GM23338 (cell line): ENCODE data around the gene POLR2A. TPM values are rescaled to one million over a fixed set of nuclear protein-coding genes. Genes with fewer than 3 reads are reported as not detected.

ENCODE experiments used
- ATAC-seq: fragments of 200-7000 bp; cut with Tn5 transposase; 3 replicates; pipeline ENCODE4 v1.9.1; 2020
- DNase-seq: peaks from one replicate; pipeline ENCODE4 v3.0.0-alpha.2; 2015; ENCODE audit warnings: low spot score
- H2AFZ ChIP-seq: fragments of 200-600 bp; sonication (generic); 2 replicates; pipeline ENCODE4 v1.8.0; 2016; ENCODE audit warnings: antibody characterized with exemption, mild to moderate bottlenecking, moderate library complexity
- H3F3A ChIP-seq: fragments of 200-600 bp; sonication (generic); replicated peaks from 2 replicates; pipeline ENCODE4 v1.8.0; 2017; ENCODE audit warnings: antibody characterized with exemption, mixed run types, low read depth
- H3K27ac ChIP-seq: fragments of 200-600 bp; sonication (generic); 2 replicates; pipeline ENCODE4 v1.6.1; 2016; ENCODE audit warnings: low read depth
- H3K27me3 ChIP-seq: fragments of 200-600 bp; sonication (generic); 2 replicates; pipeline ENCODE4 v1.8.0; 2016; ENCODE audit warnings: mild to moderate bottlenecking, mixed run types, moderate library complexity; ENCODE audit not compliant: insufficient read depth
- H3K36me3 ChIP-seq: fragments of 200-600 bp; sonication (generic); 2 replicates; pipeline ENCODE4 v1.8.0; 2016; ENCODE audit warnings: mild to moderate bottlenecking; ENCODE audit not compliant: insufficient read depth
- H3K4me1 ChIP-seq: fragments of 200-600 bp; sonication (generic); 2 replicates; pipeline ENCODE4 v1.8.0; 2016; ENCODE audit warnings: mild to moderate bottlenecking, moderate library complexity; ENCODE audit not compliant: insufficient read depth
- H3K4me2 ChIP-seq: fragments of 200-600 bp; sonication (generic); 2 replicates; pipeline ENCODE4 v1.7.1; 2017; ENCODE audit warnings: mixed run types
- H3K4me3 ChIP-seq: fragments of 200-600 bp; sonication (generic); 2 replicates; pipeline ENCODE4 v1.6.1; 2016; ENCODE audit warnings: mixed run types
- H3K79me2 ChIP-seq: fragments of 200-600 bp; sonication (generic); replicated peaks from 2 replicates; pipeline ENCODE4 v1.8.0; 2017; ENCODE audit warnings: mild to moderate bottlenecking; ENCODE audit not compliant: insufficient read depth
- H3K9me2 ChIP-seq: fragments of 200-600 bp; sonication (generic); 2 replicates; pipeline ENCODE4 v1.8.0; 2017; ENCODE audit not compliant: insufficient read depth
- H4K20me1 ChIP-seq: fragments of 200-600 bp; sonication (generic); replicated peaks from 2 replicates; pipeline ENCODE4 v1.8.0; 2017; ENCODE audit warnings: mild to moderate bottlenecking; ENCODE audit not compliant: insufficient read depth
- H3K27ac Mint-ChIP-seq: 2 replicates; pipeline ENCODE4 v1.8.0; 2020; ENCODE audit warnings: inconsistent platforms, mild to moderate bottlenecking, moderate library complexity, mixed read lengths
- H3K27me3 Mint-ChIP-seq: 3 replicates; pipeline ENCODE4 v1.8.0; 2022; ENCODE audit warnings: low read depth, mild to moderate bottlenecking, moderate library complexity, mixed read lengths, inconsistent platforms; ENCODE audit not compliant: insufficient read depth, poor library complexity
- H3K36me3 Mint-ChIP-seq: 3 replicates; pipeline ENCODE4 v1.8.0; 2021; ENCODE audit warnings: low read depth, mild to moderate bottlenecking, inconsistent platforms, moderate library complexity, mixed read lengths
- H3K4me1 Mint-ChIP-seq: 3 replicates; pipeline ENCODE4 v1.8.0; 2020; ENCODE audit warnings: mild to moderate bottlenecking, inconsistent platforms, mixed read lengths
- H3K4me3 Mint-ChIP-seq: 3 replicates; pipeline ENCODE4 v1.8.0; 2021; ENCODE audit warnings: moderate library complexity, mild to moderate bottlenecking, inconsistent platforms, mixed read lengths
- H3K9me3 Mint-ChIP-seq: 3 replicates; pipeline ENCODE4 v1.8.0; 2020; ENCODE audit warnings: moderate library complexity, mild to moderate bottlenecking, inconsistent platforms, mixed read lengths
- CREB1 ChIP-seq: fragments of 250-450 bp; sonication (Bioruptor Pico); IDR thresholded peaks from 2 replicates; pipeline ENCODE4 v1.5.0; 2020; ENCODE audit warnings: low read depth, mild to moderate bottlenecking, moderate library complexity
- EZH2 ChIP-seq: fragments of 200-600 bp; sonication (generic); IDR thresholded peaks from one replicate; pipeline ENCODE4 v1.8.0; 2017; ENCODE audit warnings: antibody characterized with exemption, mild to moderate bottlenecking, low read depth; ENCODE audit not compliant: unreplicated experiment
- NANOG ChIP-seq: IDR thresholded peaks from 2 replicates; pipeline ENCODE4 v1.6.1; 2016; ENCODE audit warnings: antibody characterized with exemption, borderline replicate concordance
- POLR2AphosphoS5 ChIP-seq: IDR thresholded peaks from 2 replicates; pipeline ENCODE4 v1.6.1; 2016; ENCODE audit warnings: antibody characterized with exemption, low read depth
- REST ChIP-seq: IDR thresholded peaks from one replicate; pipeline ENCODE4 v1.6.1; 2018; ENCODE audit warnings: antibody characterized with exemption; ENCODE audit not compliant: unreplicated experiment
- polyA plus RNA-seq: library from polyadenylated mRNA; unstranded; fragments of >200 nt; fragmentation: Nextera tagmentation; extraction: Ambion mirVana; gene quantifications from 2 replicates; pipeline ENCODE4 v1.2.1, GENCODE V29; 2016
- total RNA-seq: library from RNA; depleted of rRNA; stranded (reverse); fragments of >200 nt; shearing (Covaris generic); gene quantifications from 2 replicates; pipeline ENCODE4 v1.2.3, GENCODE V29; 2014
- TF ChIP-seq, protein P1 (sequence below): fragments of 250-450 bp; sonication (Bioruptor Pico); IDR thresholded peaks from 2 replicates; pipeline ENCODE4 v1.5.0; 2020; ENCODE audit warnings: mild to moderate bottlenecking, moderate library complexity
- TF ChIP-seq, protein P2 (sequence below): IDR thresholded peaks from 2 replicates; pipeline ENCODE4 v1.6.1; 2016; ENCODE audit warnings: antibody characterized with exemption

Gene POLR2A
- total and polyA plus RNA-seq, 2 experiments from 2014 or later, result 56.8 to 151 TPM

DNA sequence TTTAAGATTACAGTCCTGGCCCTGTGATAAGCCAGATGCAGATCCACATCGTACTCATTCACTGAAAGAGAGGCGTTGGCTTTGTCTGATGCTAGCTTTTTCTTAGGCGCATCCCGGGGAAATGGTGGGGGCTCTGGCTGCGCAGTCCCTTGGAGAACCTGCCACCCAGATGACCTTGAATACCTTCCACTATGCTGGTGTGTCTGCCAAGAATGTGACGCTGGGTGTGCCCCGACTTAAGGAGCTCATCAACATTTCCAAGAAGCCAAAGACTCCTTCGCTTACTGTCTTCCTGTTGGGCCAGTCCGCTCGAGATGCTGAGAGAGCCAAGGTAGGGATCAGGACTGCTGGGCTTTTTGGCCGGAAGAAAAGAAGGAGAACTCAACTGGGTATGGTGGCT, 24.0 kb downstream of the POLR2A start:
- 0 out of 2 replicates have a peak, but pooled peaks cover 2% of the 10 kb centered on the region for H4K20me1 ChIP-seq
- TF ChIP-seq REST (no peak), NANOG (no peak), POLR2AphosphoS5 (no peak)
- H3K4me1 ChIP-seq, result no peaks in the 10 kb centered on the region
- peaks cover 45% of the 10 kb centered on the region for H3K36me3 ChIP-seq
- Mint-ChIP-seq H3K4me1 (no peaks in the 10 kb centered on the region), H3K9me3 (no peaks in the 10 kb centered on the region; the same call in 2 of the 3 replicates), H3K4me3 (no peak overlapping the region), H3K27me3 (peaks cover 9% of the 10 kb centered on the region), H3K36me3 (peaks cover 96% of the 10 kb centered on the region), H3K27ac (no peak overlapping the region)
- no peaks in the 10 kb centered on the region for H3K27me3 ChIP-seq
- no peak overlapping the region for H3K4me3 ChIP-seq
- no peak overlapping the region for H2AFZ ChIP-seq
- no peak overlapping the region for H3K4me2 ChIP-seq
- H3K9me2 ChIP-seq, result no peaks in the 10 kb centered on the region
- no peak for ATAC-seq
- H3F3A ChIP-seq, result peaks cover 2% of the 10 kb centered on the region; the same call in 1 of the 2 replicates
- no peak for DNase-seq
- H3K79me2 ChIP-seq, result no peaks in the 10 kb centered on the region; the same call in 1 of the 2 replicates
- H3K27ac ChIP-seq, result no peak overlapping the region

DNA sequence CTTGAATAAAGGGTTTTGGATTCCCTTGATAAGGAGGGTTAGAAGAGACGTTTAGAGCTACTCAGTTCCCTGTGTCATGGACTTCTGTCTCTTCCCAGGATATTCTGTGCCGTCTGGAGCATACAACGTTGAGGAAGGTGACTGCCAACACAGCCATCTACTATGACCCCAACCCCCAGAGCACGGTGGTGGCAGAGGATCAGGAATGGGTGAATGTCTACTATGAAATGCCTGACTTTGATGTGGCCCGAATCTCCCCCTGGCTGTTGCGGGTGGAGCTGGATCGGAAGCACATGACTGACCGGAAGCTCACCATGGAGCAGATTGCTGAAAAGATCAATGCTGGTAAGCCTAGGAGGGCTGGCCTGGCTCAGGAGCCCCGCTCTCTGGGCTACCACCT, 24.7 kb downstream of the POLR2A start:
- H3K27ac Mint-ChIP-seq, result no peak overlapping the region
- ATAC-seq, result no peak
- 0 out of 2 replicates have a peak, but pooled peaks cover 2% of the 10 kb centered on the region for H4K20me1 ChIP-seq
- no peaks in the 10 kb centered on the region for H3K4me1 Mint-ChIP-seq
- no peaks in the 10 kb centered on the region; the same call in 1 of the 2 replicates for H3K79me2 ChIP-seq
- H3F3A ChIP-seq, result 0 out of 2 replicates have a peak, but pooled peaks cover 2% of the 10 kb centered on the region
- no peaks in the 10 kb centered on the region for H3K4me1 ChIP-seq
- no peak overlapping the region for H3K4me3 ChIP-seq
- H2AFZ ChIP-seq, result no peak overlapping the region
- peaks cover 39% of the 10 kb centered on the region for H3K36me3 ChIP-seq
- H3K36me3 Mint-ChIP-seq, result peaks cover 96% of the 10 kb centered on the region
- DNase-seq, result no peak
- no peaks in the 10 kb centered on the region; the same call in 2 of the 3 replicates for H3K9me3 Mint-ChIP-seq
- no peaks in the 10 kb centered on the region for H3K27me3 ChIP-seq
- no peak overlapping the region for H3K4me3 Mint-ChIP-seq
- no peaks in the 10 kb centered on the region for H3K9me2 ChIP-seq
- no peak overlapping the region for H3K27ac ChIP-seq
- peaks cover 13% of the 10 kb centered on the region for H3K27me3 Mint-ChIP-seq
- H3K4me2 ChIP-seq, result no peak overlapping the region
- TF ChIP-seq, protein P1, sequence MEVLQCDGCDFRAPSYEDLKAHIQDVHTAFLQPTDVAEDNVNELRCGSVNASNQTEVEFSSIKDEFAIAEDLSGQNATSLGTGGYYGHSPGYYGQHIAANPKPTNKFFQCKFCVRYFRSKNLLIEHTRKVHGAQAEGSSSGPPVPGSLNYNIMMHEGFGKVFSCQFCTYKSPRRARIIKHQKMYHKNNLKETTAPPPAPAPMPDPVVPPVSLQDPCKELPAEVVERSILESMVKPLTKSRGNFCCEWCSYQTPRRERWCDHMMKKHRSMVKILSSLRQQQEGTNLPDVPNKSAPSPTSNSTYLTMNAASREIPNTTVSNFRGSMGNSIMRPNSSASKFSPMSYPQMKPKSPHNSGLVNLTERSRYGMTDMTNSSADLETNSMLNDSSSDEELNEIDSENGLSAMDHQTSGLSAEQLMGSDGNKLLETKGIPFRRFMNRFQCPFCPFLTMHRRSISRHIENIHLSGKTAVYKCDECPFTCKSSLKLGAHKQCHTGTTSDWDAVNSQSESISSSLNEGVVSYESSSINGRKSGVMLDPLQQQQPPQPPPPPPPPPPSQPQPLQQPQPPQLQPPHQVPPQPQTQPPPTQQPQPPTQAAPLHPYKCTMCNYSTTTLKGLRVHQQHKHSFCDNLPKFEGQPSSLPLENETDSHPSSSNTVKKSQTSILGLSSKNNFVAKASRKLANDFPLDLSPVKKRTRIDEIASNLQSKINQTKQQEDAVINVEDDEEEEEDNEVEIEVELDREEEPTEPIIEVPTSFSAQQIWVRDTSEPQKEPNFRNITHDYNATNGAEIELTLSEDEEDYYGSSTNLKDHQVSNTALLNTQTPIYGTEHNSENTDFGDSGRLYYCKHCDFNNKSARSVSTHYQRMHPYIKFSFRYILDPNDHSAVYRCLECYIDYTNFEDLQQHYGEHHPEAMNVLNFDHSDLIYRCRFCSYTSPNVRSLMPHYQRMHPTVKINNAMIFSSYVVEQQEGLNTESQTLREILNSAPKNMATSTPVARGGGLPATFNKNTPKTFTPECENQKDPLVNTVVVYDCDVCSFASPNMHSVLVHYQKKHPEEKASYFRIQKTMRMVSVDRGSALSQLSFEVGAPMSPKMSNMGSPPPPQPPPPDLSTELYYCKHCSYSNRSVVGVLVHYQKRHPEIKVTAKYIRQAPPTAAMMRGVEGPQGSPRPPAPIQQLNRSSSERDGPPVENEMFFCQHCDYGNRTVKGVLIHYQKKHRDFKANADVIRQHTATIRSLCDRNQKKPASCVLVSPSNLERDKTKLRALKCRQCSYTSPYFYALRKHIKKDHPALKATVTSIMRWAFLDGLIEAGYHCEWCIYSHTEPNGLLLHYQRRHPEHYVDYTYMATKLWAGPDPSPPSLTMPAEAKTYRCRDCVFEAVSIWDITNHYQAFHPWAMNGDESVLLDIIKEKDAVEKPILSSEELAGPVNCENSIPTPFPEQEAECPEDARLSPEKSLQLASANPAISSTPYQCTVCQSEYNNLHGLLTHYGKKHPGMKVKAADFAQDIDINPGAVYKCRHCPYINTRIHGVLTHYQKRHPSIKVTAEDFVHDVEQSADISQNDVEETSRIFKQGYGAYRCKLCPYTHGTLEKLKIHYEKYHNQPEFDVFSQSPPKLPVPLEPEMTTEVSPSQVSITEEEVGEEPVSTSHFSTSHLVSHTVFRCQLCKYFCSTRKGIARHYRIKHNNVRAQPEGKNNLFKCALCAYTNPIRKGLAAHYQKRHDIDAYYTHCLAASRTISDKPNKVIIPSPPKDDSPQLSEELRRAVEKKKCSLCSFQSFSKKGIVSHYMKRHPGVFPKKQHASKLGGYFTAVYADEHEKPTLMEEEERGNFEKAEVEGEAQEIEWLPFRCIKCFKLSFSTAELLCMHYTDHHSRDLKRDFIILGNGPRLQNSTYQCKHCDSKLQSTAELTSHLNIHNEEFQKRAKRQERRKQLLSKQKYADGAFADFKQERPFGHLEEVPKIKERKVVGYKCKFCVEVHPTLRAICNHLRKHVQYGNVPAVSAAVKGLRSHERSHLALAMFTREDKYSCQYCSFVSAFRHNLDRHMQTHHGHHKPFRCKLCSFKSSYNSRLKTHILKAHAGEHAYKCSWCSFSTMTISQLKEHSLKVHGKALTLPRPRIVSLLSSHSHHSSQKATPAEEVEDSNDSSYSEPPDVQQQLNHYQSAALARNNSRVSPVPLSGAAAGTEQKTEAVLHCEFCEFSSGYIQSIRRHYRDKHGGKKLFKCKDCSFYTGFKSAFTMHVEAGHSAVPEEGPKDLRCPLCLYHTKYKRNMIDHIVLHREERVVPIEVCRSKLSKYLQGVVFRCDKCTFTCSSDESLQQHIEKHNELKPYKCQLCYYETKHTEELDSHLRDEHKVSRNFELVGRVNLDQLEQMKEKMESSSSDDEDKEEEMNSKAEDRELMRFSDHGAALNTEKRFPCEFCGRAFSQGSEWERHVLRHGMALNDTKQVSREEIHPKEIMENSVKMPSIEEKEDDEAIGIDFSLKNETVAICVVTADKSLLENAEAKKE (CRISPR knock-in tag), result no peak
- no peak for TF ChIP-seq EZH2
- TF ChIP-seq, protein P2, sequence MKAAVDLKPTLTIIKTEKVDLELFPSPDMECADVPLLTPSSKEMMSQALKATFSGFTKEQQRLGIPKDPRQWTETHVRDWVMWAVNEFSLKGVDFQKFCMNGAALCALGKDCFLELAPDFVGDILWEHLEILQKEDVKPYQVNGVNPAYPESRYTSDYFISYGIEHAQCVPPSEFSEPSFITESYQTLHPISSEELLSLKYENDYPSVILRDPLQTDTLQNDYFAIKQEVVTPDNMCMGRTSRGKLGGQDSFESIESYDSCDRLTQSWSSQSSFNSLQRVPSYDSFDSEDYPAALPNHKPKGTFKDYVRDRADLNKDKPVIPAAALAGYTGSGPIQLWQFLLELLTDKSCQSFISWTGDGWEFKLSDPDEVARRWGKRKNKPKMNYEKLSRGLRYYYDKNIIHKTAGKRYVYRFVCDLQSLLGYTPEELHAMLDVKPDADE, result no peak
- TF ChIP-seq CREB1 (CRISPR knock-in tag), result no peak
